ENCODE results near the gene SNX21.
"Not testable (repeated sequence)": the region's sequence is repeated elsewhere in the genome, so short reads cannot be mapped to it uniquely, and the experiment has no call there.

SNX21 gene

GRCh38 chr20:45821947-45822346 lies 11.7 kb upstream of the SNX21 start:
- in situ Hi-C loops (cut with HindIII; ENCODE audit: low sequenced_read_pairs): loop anchor here (25.0 kb wide), 1 partner anchor 115 kb away; the partner anchor contains the start of gene PCIF1

- in situ Hi-C loops (cut with HindIII; ENCODE audit: low sequenced_read_pairs): loop anchor here (25.0 kb wide), 1 partner anchor 114 kb away; the partner anchor contains the start of gene PCIF1
These were observed 10.7 kb upstream of the SNX21 start for GRCh38 chr20:45822857-45823256.

- in situ Hi-C loops (cut with HindIII; ENCODE audit: low sequenced_read_pairs): loop anchor here (25.0 kb wide), 1 partner anchor 113 kb away; the partner anchor contains the start of gene PCIF1
These were observed 9.4 kb upstream of the SNX21 start for GRCh38 chr20:45823949-45824835.

DNA sequence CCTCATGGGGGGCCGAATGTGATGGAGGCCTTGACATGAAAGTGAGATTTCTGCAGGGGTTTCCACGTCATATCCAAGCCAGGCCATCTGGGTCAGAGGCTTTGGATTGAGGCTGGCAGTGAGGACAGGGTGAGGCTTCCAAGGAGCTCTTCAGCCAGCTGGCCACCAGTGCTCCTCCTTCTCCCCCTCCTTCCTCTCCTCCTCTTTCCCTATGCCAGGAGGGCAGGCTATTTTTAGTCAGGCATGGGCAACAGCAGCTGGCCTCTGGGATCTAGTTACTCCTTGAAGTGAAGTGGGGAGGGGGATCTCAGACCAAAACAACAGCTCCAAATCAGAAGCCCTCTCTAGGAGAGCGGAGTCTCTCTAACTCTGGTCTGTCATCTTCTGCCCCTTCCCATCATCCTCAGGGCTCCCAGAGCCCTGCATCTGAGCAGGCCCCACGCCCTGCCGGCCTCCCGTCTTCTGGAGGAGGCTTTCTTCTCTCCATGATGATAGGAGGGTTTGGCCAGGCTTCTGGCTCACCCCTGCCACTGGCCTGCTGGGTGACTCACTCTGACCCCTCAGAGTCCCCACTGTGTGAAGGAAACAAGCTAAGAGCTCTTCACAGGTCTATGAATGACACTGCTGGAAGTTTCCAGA lies 7.1 kb upstream of the SNX21 start:
- in situ Hi-C loops (cut with HindIII; ENCODE audit: low sequenced_read_pairs): no loop called here

DNA sequence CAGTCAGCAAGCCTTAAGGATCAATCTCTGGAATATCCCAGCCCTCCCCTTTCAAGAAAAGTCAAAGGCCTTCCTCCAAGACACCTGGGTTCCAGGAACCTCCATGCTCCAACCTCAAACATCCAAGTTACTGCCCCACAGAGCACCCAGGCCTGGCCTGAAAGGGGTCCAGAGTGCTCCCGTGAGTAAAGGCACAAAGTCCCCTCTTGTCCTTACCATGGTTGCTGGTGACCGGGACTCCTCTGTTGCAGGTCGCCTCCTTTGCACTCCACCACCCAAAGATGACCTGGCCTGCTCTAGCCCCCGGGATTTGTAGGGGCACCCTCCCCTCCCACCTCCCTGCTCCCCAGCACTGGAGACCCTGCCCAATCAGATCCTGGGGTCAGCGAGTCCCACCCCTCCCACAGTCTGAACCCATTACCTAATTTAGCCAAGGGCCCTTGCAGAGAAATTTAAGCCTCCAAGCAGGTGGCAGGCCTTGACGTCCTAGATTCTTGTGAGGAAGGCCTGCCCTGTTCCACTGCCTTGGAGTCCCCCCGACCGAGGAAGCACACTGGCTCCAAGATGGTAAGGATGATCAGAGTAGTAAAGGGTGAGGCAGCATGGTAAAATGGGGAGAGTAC lies 6.5 kb upstream of the SNX21 start, which contains the start of gene TNNC2:
Gene TNNC2 (minus strand): TSS at position 283 of the 623 bp plus-strand sequence. CDS start 64 bp downstream, at position 219.
- in situ Hi-C loops (cut with HindIII; ENCODE audit: low sequenced_read_pairs): no loop called here

GRCh38 chr20:45827712-45828111 lies 5.9 kb upstream of the SNX21 start:
- in situ Hi-C loops (cut with HindIII; ENCODE audit: low sequenced_read_pairs): no loop called here

- in situ Hi-C loops (cut with HindIII; ENCODE audit: low sequenced_read_pairs): no loop called here
These were observed 5.0 kb upstream of the SNX21 start for GRCh38 chr20:45828589-45828988.

- in situ Hi-C loops (cut with HindIII; ENCODE audit: low sequenced_read_pairs): not testable (repeated sequence)
These were observed 3.9 kb upstream of the SNX21 start for GRCh38 chr20:45829673-45830106.

GRCh38 chr20:45832619-45833018 lies 980 bp upstream of the SNX21 start:
- in situ Hi-C loops (cut with HindIII; ENCODE audit: low sequenced_read_pairs): no loop called here

DNA sequence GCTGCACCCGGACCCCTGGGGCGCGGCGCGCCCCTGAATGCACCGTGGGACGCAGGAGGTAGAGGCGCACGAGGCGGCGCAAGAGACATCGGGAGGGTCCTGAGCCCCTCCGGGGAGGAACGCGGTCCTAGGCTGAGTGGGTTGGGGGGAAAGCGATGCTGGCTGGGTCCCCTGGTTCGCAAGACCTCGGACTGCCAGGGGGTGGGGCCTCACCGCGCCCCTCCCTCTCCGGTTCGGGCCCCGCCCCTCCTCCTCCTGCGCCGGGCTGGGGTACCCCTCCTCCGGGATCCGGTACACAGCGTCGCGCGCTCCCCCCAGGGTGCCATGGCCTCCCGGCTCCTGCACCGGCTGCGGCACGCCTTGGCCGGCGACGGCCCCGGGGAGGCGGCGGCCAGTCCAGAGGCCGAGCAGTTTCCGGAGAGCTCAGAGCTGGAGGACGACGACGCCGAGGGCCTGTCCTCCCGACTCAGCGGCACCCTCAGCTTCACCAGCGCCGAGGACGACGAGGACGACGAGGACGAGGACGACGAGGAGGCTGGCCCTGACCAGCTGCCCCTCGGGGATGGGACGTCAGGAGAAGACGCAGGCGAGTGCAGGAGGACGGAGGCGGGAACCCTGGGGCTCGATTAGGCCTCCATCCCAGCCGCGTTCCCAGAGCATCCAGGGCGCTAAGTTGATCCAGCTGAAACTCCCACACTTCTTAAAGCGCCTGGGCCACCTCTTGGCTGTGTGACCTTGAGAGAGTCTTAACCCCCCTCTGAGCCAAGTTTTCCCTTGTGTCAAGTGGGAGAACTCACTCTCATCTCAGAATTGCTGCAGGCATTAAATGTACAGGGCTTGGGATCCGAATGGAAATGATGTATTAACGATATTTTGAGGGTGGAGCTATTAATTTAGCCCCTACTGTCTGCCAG lies 541 bp downstream of the SNX21 start:
- in situ Hi-C loops (cut with HindIII; ENCODE audit: low sequenced_read_pairs): no loop called here

GRCh38 chr20:45834797-45835161 lies 1.2 kb downstream of the SNX21 start:
- in situ Hi-C loops (cut with HindIII; ENCODE audit: low sequenced_read_pairs): no loop called here

DNA sequence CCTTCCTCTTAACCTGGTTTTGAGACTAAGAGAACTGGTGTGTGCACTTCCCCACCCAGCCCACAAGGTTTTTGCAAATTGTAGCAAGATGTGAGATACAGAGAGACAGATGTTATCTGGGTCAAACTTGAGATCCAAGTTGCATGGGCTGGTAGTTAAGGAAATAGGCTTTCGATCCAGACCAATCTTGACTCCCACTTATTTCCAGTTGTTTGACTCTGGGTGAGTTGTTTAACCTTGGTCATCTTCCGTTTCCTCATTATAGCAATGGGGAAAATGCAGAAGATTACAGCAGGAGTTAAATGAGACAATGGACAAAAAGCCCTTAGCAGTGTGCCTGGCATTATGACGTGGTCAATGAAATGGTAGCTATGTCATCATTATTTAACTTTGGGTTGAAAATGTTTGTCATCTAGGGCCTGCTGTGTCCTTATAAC lies 1.7 kb downstream of the SNX21 start:
- in situ Hi-C loops (cut with HindIII; ENCODE audit: low sequenced_read_pairs): no loop called here

GRCh38 chr20:45835825-45836224 lies 2.2 kb downstream of the SNX21 start:
- in situ Hi-C loops (cut with HindIII; ENCODE audit: low sequenced_read_pairs): no loop called here

- in situ Hi-C loops (cut with HindIII; ENCODE audit: low sequenced_read_pairs): no loop called here
These were observed 3.2 kb downstream of the SNX21 start for GRCh38 chr20:45836841-45837240.

- in situ Hi-C loops (cut with HindIII; ENCODE audit: low sequenced_read_pairs): no loop called here
These were observed 7.2 kb downstream of the SNX21 start for GRCh38 chr20:45840700-45841198.

DNA sequence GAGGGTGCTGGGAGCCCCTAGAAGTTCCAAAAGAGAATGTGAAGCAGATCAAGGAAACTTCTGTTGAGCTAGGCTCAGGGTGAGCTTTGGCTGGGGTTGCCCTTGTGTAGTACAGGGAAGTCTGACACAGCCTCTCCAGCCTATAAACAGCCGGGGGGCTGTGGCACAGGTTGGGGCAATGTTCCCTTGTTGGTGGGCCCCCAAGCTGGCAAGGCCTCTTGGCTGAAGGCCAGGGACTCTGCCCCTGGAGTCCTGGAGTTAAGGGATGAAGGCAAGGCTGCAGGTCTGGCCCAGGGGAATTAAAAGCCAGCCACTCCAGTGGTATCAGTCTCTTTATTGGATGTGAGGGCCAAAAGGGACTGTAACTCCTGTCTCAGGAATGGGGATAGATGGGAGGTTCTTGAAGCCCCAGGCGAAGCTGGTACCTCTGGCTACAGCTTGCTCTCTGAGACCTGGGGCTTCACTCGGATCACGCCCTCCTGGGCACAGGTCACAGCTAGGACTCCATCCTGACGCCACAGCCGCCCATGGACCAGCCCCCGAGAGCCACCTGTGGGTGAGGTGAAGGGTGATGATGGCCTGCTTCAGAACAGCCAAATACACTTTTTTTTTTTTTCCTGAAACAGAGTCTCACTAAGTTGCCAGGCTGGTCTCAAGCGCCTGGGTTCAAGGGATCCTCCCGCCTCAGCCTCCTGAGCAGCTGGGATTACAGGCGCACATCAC lies 8.0 kb downstream of the SNX21 start:
- in situ Hi-C loops (cut with HindIII; ENCODE audit: low sequenced_read_pairs): no loop called here

- in situ Hi-C loops (cut with HindIII; ENCODE audit: low sequenced_read_pairs): no loop called here
These were observed 8.7 kb downstream of the SNX21 start for GRCh38 chr20:45842169-45842812.

DNA sequence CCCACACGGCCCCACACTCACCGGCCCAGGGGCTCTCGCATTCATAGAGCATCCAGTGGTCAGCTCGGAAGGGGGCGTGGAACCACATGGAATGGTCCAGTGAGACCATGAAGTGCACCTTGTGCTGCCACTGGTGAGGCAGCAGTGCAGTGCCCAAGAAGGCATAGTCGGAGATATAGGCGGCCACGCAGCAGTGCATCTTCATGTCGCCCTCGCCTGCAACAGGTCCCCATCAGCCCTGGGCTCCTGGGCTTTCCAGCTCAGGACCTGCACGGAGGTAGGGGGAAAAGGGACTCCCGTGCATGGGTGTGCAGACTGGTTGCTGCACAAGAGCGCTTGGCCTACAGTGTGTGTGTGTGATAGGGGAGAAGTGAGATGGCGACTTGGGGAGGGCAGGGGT lies 9.9 kb downstream of the SNX21 start:
- in situ Hi-C loops (cut with HindIII; ENCODE audit: low sequenced_read_pairs): no loop called here

DNA sequence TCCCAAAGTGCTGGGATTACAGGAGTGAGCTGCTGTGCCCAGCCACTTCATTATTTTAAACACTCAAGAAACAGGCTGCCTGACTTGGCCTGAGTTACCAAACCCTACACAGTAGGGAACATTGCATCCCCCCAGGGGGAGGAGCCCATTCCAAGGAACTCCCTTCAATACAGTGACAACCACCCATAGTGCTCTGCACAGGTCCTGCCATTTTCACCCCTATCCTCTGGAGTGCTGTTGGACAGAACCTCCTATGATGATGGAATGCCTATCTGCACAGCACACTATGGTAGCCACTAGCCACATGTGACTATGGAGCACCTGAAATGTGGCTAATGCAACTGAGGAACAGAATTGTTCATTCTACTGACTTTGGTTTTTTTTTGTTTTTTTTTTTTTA lies 11.9 kb downstream of the SNX21 start:
- in situ Hi-C loops (cut with HindIII; ENCODE audit: low sequenced_read_pairs): no loop called here
